Suprapubic skin (tissue), 4 donors: Measurements from ENCODE around the gene DUOX1. TPM values are rescaled to one million over a fixed set of nuclear protein-coding genes. Genes with fewer than 3 reads are reported as not detected.

ENCODE experiments used
- DNase-seq, 2 donors: peaks; one replicate each; pipeline ENCODE4 v3.0.0-alpha.2; 2019; ENCODE audit warnings: low spot score in 2 of 2
- H3K27ac ChIP-seq: fragments of 200-600 bp; sonication (generic); one replicate; pipeline ENCODE4 v1.5.1; 2019
- H3K27me3 ChIP-seq: fragments of 200-600 bp; sonication (generic); one replicate; pipeline ENCODE4 v1.5.1; 2019
- H3K36me3 ChIP-seq: fragments of 200-600 bp; sonication (generic); one replicate; pipeline ENCODE4 v1.5.1; 2019
- H3K4me1 ChIP-seq: fragments of 200-600 bp; sonication (generic); one replicate; pipeline ENCODE4 v1.5.1; 2019
- H3K4me3 ChIP-seq: fragments of 200-600 bp; sonication (generic); one replicate; pipeline ENCODE4 v1.5.1; 2019; ENCODE audit warnings: mild to moderate bottlenecking
- H3K9me3 ChIP-seq: fragments of 200-600 bp; sonication (generic); one replicate; pipeline ENCODE4 v1.5.1; 2019
- EP300 ChIP-seq: sonication (generic); formaldehyde crosslinking; IDR thresholded peaks from one replicate; pipeline ENCODE4 v1.6.1; 2017; ENCODE audit warnings: antibody characterized with exemption
- POLR2A ChIP-seq, 2 donors: fragments of 450-650 bp; IDR thresholded peaks; one replicate each; pipeline ENCODE4 v1.6.1; 2017; ENCODE audit warnings: antibody characterized with exemption in 2 of 2, mild to moderate bottlenecking in 2 of 2, moderate library complexity in 2 of 2
- POLR2AphosphoS5 ChIP-seq, 3 donors: sonication (generic); formaldehyde crosslinking; IDR thresholded peaks; one replicate each; pipeline ENCODE4 v1.6.1; 2017; ENCODE audit warnings: antibody characterized with exemption in 3 of 3
- WGBS: methylation state at CpG from one replicate; pipeline ENCODE4 v1.1.5; 2018; 5-methylcytosine and 5-hydroxymethylcytosine counted together
- total RNA-seq, 4 donors: library from RNA; depleted of rRNA; stranded (reverse); fragments of >200 nt; gene quantifications; one replicate each; pipeline ENCODE4 v1.1.0, GENCODE V29; 2016
- TF ChIP-seq, protein P1 (sequence below), 2 donors: fragments of 200-600 bp in 1 of 2; fragments of 450-650 bp in 1 of 2; sonication (generic) in 1 of 2; IDR thresholded peaks; one replicate each; pipeline ENCODE4 v1.5.1; 2016 to 2019; ENCODE audit warnings: antibody characterized with exemption in 2 of 2, mild to moderate bottlenecking in 1 of 2, moderate library complexity in 1 of 2

DUOX1 gene
- total RNA-seq, 4 donors from 2014 or later: 87.2 to 246 (median 165) TPM

- no peak overlapping the region for H3K4me3 ChIP-seq
- H3K27ac ChIP-seq: no peak overlapping the region
- WGBS: 86% methylated on average over 8 of the region's 8 CpGs
- no peak for DNase-seq
- H3K9me3 ChIP-seq: no peaks in the 10 kb centered on the region
- peaks cover 22% of the 10 kb centered on the region for H3K4me1 ChIP-seq
- TF ChIP-seq EP300 (no peak), POLR2AphosphoS5 (IDR thresholded peaks at IDR 0.05) (no peak)
- TF ChIP-seq, protein P1, sequence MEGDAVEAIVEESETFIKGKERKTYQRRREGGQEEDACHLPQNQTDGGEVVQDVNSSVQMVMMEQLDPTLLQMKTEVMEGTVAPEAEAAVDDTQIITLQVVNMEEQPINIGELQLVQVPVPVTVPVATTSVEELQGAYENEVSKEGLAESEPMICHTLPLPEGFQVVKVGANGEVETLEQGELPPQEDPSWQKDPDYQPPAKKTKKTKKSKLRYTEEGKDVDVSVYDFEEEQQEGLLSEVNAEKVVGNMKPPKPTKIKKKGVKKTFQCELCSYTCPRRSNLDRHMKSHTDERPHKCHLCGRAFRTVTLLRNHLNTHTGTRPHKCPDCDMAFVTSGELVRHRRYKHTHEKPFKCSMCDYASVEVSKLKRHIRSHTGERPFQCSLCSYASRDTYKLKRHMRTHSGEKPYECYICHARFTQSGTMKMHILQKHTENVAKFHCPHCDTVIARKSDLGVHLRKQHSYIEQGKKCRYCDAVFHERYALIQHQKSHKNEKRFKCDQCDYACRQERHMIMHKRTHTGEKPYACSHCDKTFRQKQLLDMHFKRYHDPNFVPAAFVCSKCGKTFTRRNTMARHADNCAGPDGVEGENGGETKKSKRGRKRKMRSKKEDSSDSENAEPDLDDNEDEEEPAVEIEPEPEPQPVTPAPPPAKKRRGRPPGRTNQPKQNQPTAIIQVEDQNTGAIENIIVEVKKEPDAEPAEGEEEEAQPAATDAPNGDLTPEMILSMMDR (IDR thresholded peaks at IDR 0.05): no peak
- peaks cover 35% of the 10 kb centered on the region for H3K36me3 ChIP-seq
- H3K27me3 ChIP-seq: peaks cover 18% of the 10 kb centered on the region
These were observed 7.9 kb downstream of the DUOX1 start for GRCh38 chr15:45137703-45138102.

GRCh38 chr15:45138814-45139765 lies 9.3 kb downstream of the DUOX1 start:
- Histone ChIP-seq H3K4me1 (peaks cover 12% of the 10 kb centered on the region), H3K27ac (no peak overlapping the region), H3K27me3 (peaks cover 12% of the 10 kb centered on the region), H3K9me3 (no peaks in the 10 kb centered on the region), H3K36me3 (peaks cover 43% of the 10 kb centered on the region), H3K4me3 (no peak overlapping the region)
- no peak for DNase-seq
- 80% methylated on average over 4 of the region's 12 CpGs for WGBS
- TF ChIP-seq EP300 (no peak), POLR2AphosphoS5 (IDR thresholded peaks at IDR 0.05) (no peak), POLR2A (IDR thresholded peaks at IDR 0.05) (no peak)
- TF ChIP-seq, protein P1 (IDR thresholded peaks at IDR 0.05): no peak

GRCh38 chr15:45139770-45140169 lies 10.0 kb downstream of the DUOX1 start:
- TF ChIP-seq, protein P1 (IDR thresholded peaks at IDR 0.05): no peak
- TF ChIP-seq POLR2A (IDR thresholded peaks at IDR 0.05) (no peak), POLR2AphosphoS5 (IDR thresholded peaks at IDR 0.05) (no peak), EP300 (no peak)
- DNase-seq: no peak
- no peaks in the 10 kb centered on the region for H3K9me3 ChIP-seq
- H3K27ac ChIP-seq: no peak overlapping the region
- H3K4me3 ChIP-seq: no peak overlapping the region
- peaks cover 47% of the 10 kb centered on the region for H3K36me3 ChIP-seq
- peaks cover 7% of the 10 kb centered on the region for H3K4me1 ChIP-seq
- 90% methylated on average over 6 of the region's 6 CpGs for WGBS
- peaks cover 5% of the 10 kb centered on the region for H3K27me3 ChIP-seq

- H3K36me3 ChIP-seq: peaks cover 47% of the 10 kb centered on the region
- WGBS: 94% methylated on average over 10 of the region's 10 CpGs
- H3K4me1 ChIP-seq: peaks cover under 1% of the 10 kb centered on the region
These were observed 10.9 kb downstream of the DUOX1 start for GRCh38 chr15:45140557-45141250.

More at GRCh38 chr15:45140557-45141250, 10.9 kb downstream of the DUOX1 start:
- H3K27me3 ChIP-seq: no peaks in the 10 kb centered on the region
- no peaks in the 10 kb centered on the region for H3K9me3 ChIP-seq
- no peak overlapping the region for H3K4me3 ChIP-seq
- TF ChIP-seq POLR2AphosphoS5 (IDR thresholded peaks at IDR 0.05): no peak
- no peak for TF ChIP-seq POLR2A (IDR thresholded peaks at IDR 0.05)
- TF ChIP-seq EP300: no peak
- TF ChIP-seq, protein P1 (IDR thresholded peaks at IDR 0.05): no peak
- no peak overlapping the region for H3K27ac ChIP-seq
- no peak for DNase-seq
